HEK293 (cell line): ENCODE results near the gene TMEM239.
A peak's percentile ranks its signal among the peaks of the same experiment; 100 is the strongest.

Experiments
- BCL11A ChIP-seq: fragments of 450-650 bp; formaldehyde crosslinking; IDR thresholded peaks from 2 replicates; pipeline ENCODE4 v1.5.1; 2016; ENCODE audit warnings: low read depth, missing biosample characterization, missing genetic modification characterization
- FEZF1 ChIP-seq: fragments of 450-650 bp; formaldehyde crosslinking; IDR thresholded peaks from 2 replicates; pipeline ENCODE4 v1.5.1; 2016; ENCODE audit warnings: missing biosample characterization, missing genetic modification characterization
- OVOL3 ChIP-seq: fragments of 450-650 bp; formaldehyde crosslinking; IDR thresholded peaks from 2 replicates; pipeline ENCODE4 v1.5.1; 2016; ENCODE audit warnings: missing biosample characterization, missing genetic modification characterization
- SALL2 ChIP-seq: fragments of 450-650 bp; formaldehyde crosslinking; IDR thresholded peaks from 2 replicates; pipeline ENCODE4 v1.5.0; 2017; ENCODE audit warnings: missing biosample characterization, mild to moderate bottlenecking, missing genetic modification characterization, borderline replicate concordance
- TRIM28 ChIP-seq: IDR thresholded peaks from 2 replicates; pipeline ENCODE4 v1.6.1; 2011; ENCODE audit warnings: low read length, control low read depth, borderline replicate concordance
- YY2 ChIP-seq: fragments of 450-650 bp; formaldehyde crosslinking; IDR thresholded peaks from 2 replicates; pipeline ENCODE4 v1.5.1; 2016; ENCODE audit warnings: missing biosample characterization, missing genetic modification characterization
- ZBTB10 ChIP-seq: fragments of 450-650 bp; formaldehyde crosslinking; IDR thresholded peaks from 2 replicates; pipeline ENCODE4 v1.5.1; 2016; ENCODE audit warnings: missing biosample characterization, missing genetic modification characterization
- ZBTB11 ChIP-seq: fragments of 450-650 bp; formaldehyde crosslinking; conservative IDR thresholded peaks from 2 replicates; pipeline ENCODE4 v1.5.1; 2016; ENCODE audit warnings: low read depth, missing biosample characterization, missing genetic modification characterization
- ZBTB17 ChIP-seq: fragments of 450-650 bp; formaldehyde crosslinking; IDR thresholded peaks from 2 replicates; pipeline ENCODE4 v1.5.1; 2016; ENCODE audit warnings: missing biosample characterization, missing genetic modification characterization
- ZIC2 ChIP-seq: fragments of 450-650 bp; formaldehyde crosslinking; IDR thresholded peaks from 2 replicates; pipeline ENCODE4 v1.5.1; 2016; ENCODE audit warnings: missing biosample characterization, missing genetic modification characterization
- ZNF148 ChIP-seq: fragments of 450-650 bp; formaldehyde crosslinking; IDR thresholded peaks from 2 replicates; pipeline ENCODE4 v1.5.0; 2017; ENCODE audit warnings: missing biosample characterization, missing genetic modification characterization, borderline replicate concordance
- ZNF19 ChIP-seq: fragments of 450-650 bp; formaldehyde crosslinking; IDR thresholded peaks from 2 replicates; pipeline ENCODE4; 2016; ENCODE audit warnings: missing biosample characterization, missing genetic modification characterization, low read depth
- ZNF202 ChIP-seq: fragments of 450-650 bp; formaldehyde crosslinking; IDR thresholded peaks from 2 replicates; pipeline ENCODE4 v1.5.1; 2016; ENCODE audit warnings: missing biosample characterization, missing genetic modification characterization, borderline replicate concordance
- ZNF23 ChIP-seq: fragments of 450-650 bp; formaldehyde crosslinking; IDR thresholded peaks from 2 replicates; pipeline ENCODE4 v1.5.1; 2016; ENCODE audit warnings: missing biosample characterization, missing genetic modification characterization, borderline replicate concordance
- ZNF311 ChIP-seq: fragments of 450-650 bp; formaldehyde crosslinking; IDR thresholded peaks from 2 replicates; pipeline ENCODE4 v1.5.1; 2017; ENCODE audit warnings: missing biosample characterization, missing genetic modification characterization, borderline replicate concordance
- ZNF354C ChIP-seq: fragments of 450-650 bp; formaldehyde crosslinking; IDR thresholded peaks from 2 replicates; pipeline ENCODE4 v1.5.1; 2016; ENCODE audit warnings: missing biosample characterization, missing genetic modification characterization, low read depth, borderline replicate concordance
- ZNF404 ChIP-seq: fragments of 450-650 bp; formaldehyde crosslinking; IDR thresholded peaks from 2 replicates; pipeline ENCODE4 v1.5.1; 2017; ENCODE audit warnings: missing biosample characterization, missing genetic modification characterization
- ZNF426 ChIP-seq: fragments of 450-650 bp; formaldehyde crosslinking; IDR thresholded peaks from 2 replicates; pipeline ENCODE4 v1.5.1; 2017; ENCODE audit warnings: missing biosample characterization, missing genetic modification characterization, mild to moderate bottlenecking, inconsistent platforms, moderate library complexity
- ZNF560 ChIP-seq: fragments of 450-650 bp; formaldehyde crosslinking; IDR thresholded peaks from 2 replicates; pipeline ENCODE4 v1.5.1; 2017; ENCODE audit warnings: missing biosample characterization, missing genetic modification characterization, borderline replicate concordance
- ZNF571 ChIP-seq: fragments of 450-650 bp; formaldehyde crosslinking; IDR thresholded peaks from 2 replicates; pipeline ENCODE4 v1.5.0; 2017; ENCODE audit warnings: missing biosample characterization, missing genetic modification characterization
- ZNF639 ChIP-seq: fragments of 450-650 bp; formaldehyde crosslinking; IDR thresholded peaks from 2 replicates; pipeline ENCODE4 v1.5.1; 2016; ENCODE audit warnings: missing biosample characterization, missing genetic modification characterization
- ZNF658 ChIP-seq: fragments of 450-650 bp; formaldehyde crosslinking; IDR thresholded peaks from 2 replicates; pipeline ENCODE4; 2016; ENCODE audit warnings: missing biosample characterization, missing genetic modification characterization
- ZNF677 ChIP-seq: fragments of 450-650 bp; IDR thresholded peaks from 2 replicates; pipeline ENCODE4 v1.5.0; 2018; ENCODE audit warnings: missing biosample characterization, mild to moderate bottlenecking, missing genetic modification characterization, moderate library complexity
- ZNF692 ChIP-seq: fragments of 450-650 bp; formaldehyde crosslinking; IDR thresholded peaks from 2 replicates; pipeline ENCODE4 v1.5.1; 2016; ENCODE audit warnings: missing biosample characterization, missing genetic modification characterization
- ZNF792 ChIP-seq: fragments of 450-650 bp; formaldehyde crosslinking; IDR thresholded peaks from 2 replicates; pipeline ENCODE4 v1.5.1; 2016; ENCODE audit warnings: missing biosample characterization, missing genetic modification characterization
- ZNF837 ChIP-seq: fragments of 450-650 bp; formaldehyde crosslinking; IDR thresholded peaks from 2 replicates; pipeline ENCODE4 v1.5.1; 2016; ENCODE audit warnings: missing biosample characterization, missing genetic modification characterization
- ZNF843 ChIP-seq: fragments of 450-650 bp; formaldehyde crosslinking; IDR thresholded peaks from 2 replicates; pipeline ENCODE4 v1.5.1; 2016; ENCODE audit warnings: missing biosample characterization, missing genetic modification characterization
- ZSCAN30 ChIP-seq: fragments of 450-650 bp; IDR thresholded peaks from 2 replicates; pipeline ENCODE4 v1.5.1; 2018; ENCODE audit warnings: missing biosample characterization, mild to moderate bottlenecking, missing genetic modification characterization, moderate library complexity

TMEM239 gene

GRCh38 chr20:2820084-2820895 lies 4.1 kb downstream of the TMEM239 start (continued):
- TF ChIP-seq ZNF404 (tag by site-specific recombination) (no peak), ZNF23 (tag by site-specific recombination) (no peak), ZNF792 (tag by site-specific recombination) (no peak), YY2 (tag by site-specific recombination) (no peak), ZBTB11 (0 out of 2 replicates have a peak, but pooled peaks have one; percentile 6), ZNF692 (no peak), ZBTB10 (no peak), ZBTB17 (tag by site-specific recombination) (peak; percentile 40; the same call in 1 of the 2 replicates), OVOL3 (tag by site-specific recombination) (no peak), ZNF571 (no peak), ZNF202 (tag by site-specific recombination) (no peak), TRIM28 (peak; percentile 60), FEZF1 (tag by site-specific recombination) (peak; percentile 88), SALL2 (tag by site-specific recombination) (no peak), ZNF677 (tag by site-specific recombination) (no peak), ZNF639 (no peak), ZNF19 (no peak), ZNF658 (no peak), ZNF837 (tag by site-specific recombination) (no peak), ZNF843 (tag by site-specific recombination) (no peak), BCL11A (tag by site-specific recombination) (0 out of 2 replicates have a peak, but pooled peaks have one; percentile 27), ZSCAN30 (tag by site-specific recombination) (no peak), ZNF311 (no peak), ZIC2 (tag by site-specific recombination) (no peak), ZNF148 (tag by site-specific recombination) (no peak), ZNF354C (no peak), ZNF560 (tag by site-specific recombination) (no peak), ZNF426 (no peak)
